K562 (cell line): ENCODE data around the gene SOWAHA. TPM values are rescaled to one million over a fixed set of nuclear protein-coding genes. Genes with fewer than 3 reads are reported as not detected.

Experiments used
- ATAC-seq: fragments of 200-7000 bp; cut with Tn5 transposase; 3 replicates; pipeline ENCODE4 v1.9.1; 2020; ENCODE audit warnings: moderate library complexity
- BruUV-seq: library from RNA; stranded (reverse); fragments of 400-500 nt; replicated peaks from 2 replicates; lab custom pipeline; 2021; lab: Mats Ljungman, UMichigan
- CTCF ChIA-PET: fragments of 300-600 bp; formaldehyde crosslinking; extraction: SDS; loops from one replicate; lab custom pipeline; 2021; ENCODE audit warnings: low intra/inter-chr PET ratio; lab: Yijun Ruan, JAX
- POLR2A ChIA-PET: fragments of 300-600, 350-650 bp; sonication (Branson Sonifier 250); formaldehyde crosslinking; extraction: SDS; loops from one replicate; lab custom pipeline; 2021; ENCODE audit warnings: antibody characterized with exemption, inconsistent platforms; lab: Yijun Ruan, JAX
- DNase-seq, 4 experiments: peaks; one replicate each; pipeline versions ENCODE4 v3.0.0 to v3.0.0-alpha.2; 2011 to 2018; ENCODE audit warnings: low spot score in 3 of 4, mixed read lengths in 3 of 4; ENCODE audit errors: extremely low read depth in 1 of 4
- FAIRE-seq: peaks from 2 replicates; lab custom pipeline; 2011; peaks lifted over from hg19 to GRCh38; lab: Jason Lieb, UNC
- H2AFZ ChIP-seq: 2 replicates; pipeline ENCODE4 v1.6.0; 2011; ENCODE audit warnings: low read depth, low read length, control low read depth, inconsistent platforms
- H3K27ac ChIP-seq: fragments of 200-600 bp; 3 replicates; pipeline ENCODE4 v1.8.0; 2011; ENCODE audit warnings: low read depth, mild to moderate bottlenecking, control low read depth, inconsistent platforms, low read length, moderate library complexity, mixed read lengths; ENCODE audit errors: extremely low read depth
- H3K27me3 ChIP-seq, 2 experiments: fragments of 300-600 bp in 1 of 2; 2 replicates in 1 of 2; 3 replicates in 1 of 2; pipeline versions ENCODE4 v1.6.0 to v1.8.0; 2011; ENCODE audit warnings: inconsistent platforms in 2 of 2, low read length in 2 of 2, mild to moderate bottlenecking in 1 of 2, mixed read lengths in 1 of 2, moderate library complexity in 1 of 2; ENCODE audit not compliant: control insufficient read depth in 2 of 2, insufficient read depth in 2 of 2
- H3K36me3 ChIP-seq: fragments of 300-600 bp; 3 replicates; pipeline ENCODE4 v1.8.0; 2011; ENCODE audit warnings: mild to moderate bottlenecking, low read length, inconsistent platforms; ENCODE audit not compliant: control insufficient read depth, insufficient read depth
- H3K4me1 ChIP-seq, 2 experiments: fragments of 200-600 bp in 1 of 2; replicated peaks in 1 of 2; 2 replicates in 1 of 2; 3 replicates in 1 of 2; pipeline versions ENCODE4 v1.5.1 to v1.8.0; 2011; ENCODE audit warnings: inconsistent platforms in 2 of 2, low read length in 2 of 2, mild to moderate bottlenecking in 1 of 2, mixed read lengths in 1 of 2, moderate library complexity in 1 of 2; ENCODE audit not compliant: control insufficient read depth in 2 of 2, insufficient read depth in 2 of 2
- H3K4me2 ChIP-seq: 2 replicates; pipeline ENCODE4 v1.6.1; 2011; ENCODE audit warnings: low read length, control low read depth, inconsistent platforms, mixed read lengths; ENCODE audit not compliant: insufficient read depth
- H3K4me3 ChIP-seq: fragments of 200-600 bp; sonication (generic), shearing (Covaris generic); 2 replicates; pipeline ENCODE4 v1.5.1; 2016; ENCODE audit warnings: control low read depth, inconsistent platforms
- H3K79me2 ChIP-seq: fragments of 200-600 bp; 3 replicates; pipeline ENCODE4 v1.8.0; 2011; ENCODE audit warnings: low read length, inconsistent platforms; ENCODE audit not compliant: control insufficient read depth, insufficient read depth
- H3K9ac ChIP-seq, 2 experiments: 2 replicates each; pipeline versions ENCODE4 v1.6.0 to v1.6.1; 2011; ENCODE audit warnings: low read depth in 2 of 2, low read length in 2 of 2, control low read depth in 1 of 2, inconsistent platforms in 1 of 2, mild to moderate bottlenecking in 1 of 2, mixed read lengths in 1 of 2; ENCODE audit not compliant: insufficient read depth in 1 of 2
- H3K9me1 ChIP-seq: one replicate; pipeline ENCODE4 v1.6.0; 2011; ENCODE audit warnings: inconsistent platforms, mild to moderate bottlenecking, low read length, moderate library complexity; ENCODE audit not compliant: control insufficient read depth, insufficient read depth
- H3K9me3 ChIP-seq: replicated peaks from 2 replicates; pipeline ENCODE4 v1.5.1; 2011; ENCODE audit warnings: low read depth, low read length, inconsistent platforms; ENCODE audit not compliant: control insufficient read depth, insufficient read depth
- H4K20me1 ChIP-seq: replicated peaks from 2 replicates; pipeline ENCODE4 v1.6.1; 2011; ENCODE audit warnings: low read length, inconsistent platforms, mixed read lengths; ENCODE audit not compliant: control insufficient read depth, insufficient read depth
- GATAD2A ChIP-seq: fragments of 450-650 bp; IDR thresholded peaks from 2 replicates; pipeline ENCODE4 v1.6.1; 2017
- LEF1 ChIP-seq: fragments of 450-650 bp; IDR thresholded peaks from 2 replicates; pipeline ENCODE4 v1.6.1; 2016; ENCODE audit warnings: mild to moderate bottlenecking
- POLR2H ChIP-seq: IDR thresholded peaks from 2 replicates; pipeline ENCODE4 v1.6.1; 2016; ENCODE audit warnings: missing genetic modification characterization, low read depth, mild to moderate bottlenecking, control low read depth, missing compliant biosample characterization, moderate library complexity
- SP1 ChIP-seq: sonication (generic); formaldehyde crosslinking; IDR thresholded peaks from 2 replicates; pipeline ENCODE4 v1.8.1; 2022; ENCODE audit warnings: mild to moderate bottlenecking, missing genetic modification reagents
- TBP ChIP-seq: optimal IDR thresholded peaks from 2 replicates; pipeline ENCODE3; 2011; ENCODE audit warnings: low read depth, low read length, improper control_type of control experiment
- ZKSCAN1 ChIP-seq: fragments of 150-350 bp; IDR thresholded peaks from 2 replicates; pipeline ENCODE4 v1.6.1; 2016; ENCODE audit warnings: low read depth, low read length
- ZNF431 ChIP-seq: sonication (generic); formaldehyde crosslinking; IDR thresholded peaks from 2 replicates; pipeline ENCODE4 v1.8.0; 2022; ENCODE audit warnings: mild to moderate bottlenecking, missing genetic modification reagents
- WGBS: fragments of 100-300 bp; shearing (Covaris generic); methylation state at CpG from one replicate; pipeline ENCODE4 v1.1.6; 2016; ENCODE audit warnings: low coverage, mixed read lengths; ENCODE audit not compliant: insufficient coverage; ENCODE audit errors: missing lambda C conversion rate; 5-methylcytosine and 5-hydroxymethylcytosine counted together
- in situ Hi-C: fragments of 300-500 bp; cut with MboI; formaldehyde crosslinking; loops from 4 replicates; pipeline ENCODE4 v1.15.0; 2018; ENCODE audit warnings: inconsistent platforms, mixed read lengths
- intact Hi-C: fragments of 100-400 bp; cut with micrococcal nuclease; formaldehyde crosslinking; loops from 2 replicates; pipeline ENCODE4 v1.14.2; 2022
- polyA plus RNA-seq, 8 experiments: library from polyadenylated mRNA; depleted of rRNA in 4 of 8; stranded (reverse) in 5 of 8; unstranded in 3 of 8; fragments of >200 nt; fragmentation: Nextera tagmentation in 2 of 8; fragmentation: Illumina TruSeq in 1 of 8; extraction: Ambion mirVana in 2 of 8; extraction: Trizol in 1 of 8; gene quantifications; 2 replicates each; pipeline versions ENCODE4 v1.2.1 to v1.2.3, GENCODE V29; 2011 to 2014; ENCODE audit warnings: inconsistent platforms in 1 of 8, missing spikeins in 1 of 8
- total RNA-seq, 7 experiments: library from RNA; depleted of rRNA in 6 of 7; stranded (reverse); fragments of >200 nt in 6 of 7; fragmentation: Illumina TruSeq in 2 of 7; extraction: Trizol in 2 of 7; gene quantifications; 2 replicates each; pipeline versions ENCODE4 v1.2.1 to v1.2.3, GENCODE V29; 2011 to 2021; ENCODE audit warnings: low replicate concordance in 1 of 7
- TF ChIP-seq, protein P1 (sequence below): fragments of 200-800 bp; sonication (Bioruptor generic); IDR thresholded peaks from 2 replicates; pipeline ENCODE4 v1.6.1; 2016; ENCODE audit warnings: missing genetic modification characterization, missing compliant biosample characterization
- TF ChIP-seq, protein P2 (sequence below): fragments of 450-650 bp; formaldehyde crosslinking; IDR thresholded peaks from 2 replicates; pipeline ENCODE4 v1.4.0; 2020; ENCODE audit warnings: mild to moderate bottlenecking
- TF ChIP-seq, protein P3 (sequence below), 2 experiments: fragments of 450-650 bp in 1 of 2; sonication (generic) in 1 of 2; formaldehyde crosslinking; conservative IDR thresholded peaks; 2 replicates each; pipeline versions ENCODE4 v1.4.0 to v1.8.1; 2020 to 2022; ENCODE audit warnings: mild to moderate bottlenecking in 1 of 2, missing genetic modification reagents in 1 of 2

SOWAHA gene
- total and polyA plus RNA-seq, 9 of the 15 experiments (the other 6 are each of a cell fraction or from before 2014, with no cell fraction given), result not detected

DNA sequence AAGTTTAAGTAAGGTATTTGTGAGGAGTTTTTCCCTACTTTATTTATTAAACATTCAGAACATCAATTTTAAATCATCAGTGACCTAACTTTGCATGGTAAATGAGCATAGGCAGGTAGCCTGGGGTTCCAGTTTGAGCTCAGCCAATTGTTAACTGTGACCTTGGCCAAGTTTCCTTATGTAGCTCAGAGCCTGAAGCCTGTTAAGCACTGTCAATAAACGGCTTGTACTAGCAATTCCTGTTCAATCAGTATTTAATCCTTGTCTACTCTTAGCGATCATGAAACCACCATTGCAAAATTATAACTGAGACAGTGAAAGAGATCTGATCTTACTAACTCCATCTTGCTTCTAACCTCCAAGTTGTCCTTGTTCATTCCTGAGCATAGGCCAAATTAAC, 4.7 kb upstream of the SOWAHA start:
- CTCF ChIA-PET, result no interaction called here
- in situ Hi-C loops, result no loop called here
- WGBS, result 20% methylated on average over 2 of the region's 2 CpGs

DNA sequence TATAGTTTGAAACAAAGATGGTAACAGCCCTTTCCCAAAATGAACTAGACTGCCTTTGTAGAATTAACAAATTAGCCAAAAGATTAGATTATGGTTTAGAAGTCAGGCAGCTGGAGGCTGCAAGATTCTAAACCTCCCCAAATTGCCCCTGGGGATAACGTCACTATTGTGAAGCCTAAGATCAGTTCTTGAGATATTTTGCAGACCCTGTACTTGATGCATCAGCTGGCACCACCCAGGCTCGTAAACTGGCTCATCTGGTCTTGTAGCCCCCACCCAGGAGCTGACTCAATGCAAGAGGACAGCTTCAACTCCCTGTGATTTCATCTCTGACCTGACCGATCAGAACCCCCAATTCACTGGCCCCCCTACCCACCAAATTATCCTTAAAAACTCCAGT, 4.2 kb upstream of the SOWAHA start:
- Histone ChIP-seq H3K4me2 (no peak overlapping the region), H2AFZ (peak overlapping the region; percentile 71), H3K27ac (no peak overlapping the region), H3K4me1 (peaks cover 7 to 10% of the 10 kb centered on the region in 2 experiments; a peak in 3 of 5 replicates), H3K9me1 (no peaks in the 10 kb centered on the region), H3K27me3 (no peaks in the 10 kb centered on the region), H3K4me3 (no peak overlapping the region), H4K20me1 (no peaks in the 10 kb centered on the region), H3K9me3 (no peaks in the 10 kb centered on the region), H3K79me2 (no peaks in the 10 kb centered on the region), H3K36me3 (no peaks in the 10 kb centered on the region), H3K9ac (no peak overlapping the region)
- in situ Hi-C loops, result no loop called here
- ATAC-seq (no peak), FAIRE-seq (no peak), DNase-seq (no peak)
- intact Hi-C loops, result no loop called here
- ChIA-PET CTCF (interaction anchor here (0.6 kb wide), 1 partner anchor 37 kb away, joined by 4 read pairs; no protein-coding TSS in a partner anchor), POLR2A (interaction anchor here (0.6 to 2.1 kb wide), 10 partner anchors 8 to 76 kb away, joined by 3 to 20 read pairs (median 4); partner anchors contain the start of gene SEPTIN8)
- WGBS, result 16% methylated on average over 3 of the region's 3 CpGs
- BruUV-seq, result no TSS peak
- TF ChIP-seq, protein P1, sequence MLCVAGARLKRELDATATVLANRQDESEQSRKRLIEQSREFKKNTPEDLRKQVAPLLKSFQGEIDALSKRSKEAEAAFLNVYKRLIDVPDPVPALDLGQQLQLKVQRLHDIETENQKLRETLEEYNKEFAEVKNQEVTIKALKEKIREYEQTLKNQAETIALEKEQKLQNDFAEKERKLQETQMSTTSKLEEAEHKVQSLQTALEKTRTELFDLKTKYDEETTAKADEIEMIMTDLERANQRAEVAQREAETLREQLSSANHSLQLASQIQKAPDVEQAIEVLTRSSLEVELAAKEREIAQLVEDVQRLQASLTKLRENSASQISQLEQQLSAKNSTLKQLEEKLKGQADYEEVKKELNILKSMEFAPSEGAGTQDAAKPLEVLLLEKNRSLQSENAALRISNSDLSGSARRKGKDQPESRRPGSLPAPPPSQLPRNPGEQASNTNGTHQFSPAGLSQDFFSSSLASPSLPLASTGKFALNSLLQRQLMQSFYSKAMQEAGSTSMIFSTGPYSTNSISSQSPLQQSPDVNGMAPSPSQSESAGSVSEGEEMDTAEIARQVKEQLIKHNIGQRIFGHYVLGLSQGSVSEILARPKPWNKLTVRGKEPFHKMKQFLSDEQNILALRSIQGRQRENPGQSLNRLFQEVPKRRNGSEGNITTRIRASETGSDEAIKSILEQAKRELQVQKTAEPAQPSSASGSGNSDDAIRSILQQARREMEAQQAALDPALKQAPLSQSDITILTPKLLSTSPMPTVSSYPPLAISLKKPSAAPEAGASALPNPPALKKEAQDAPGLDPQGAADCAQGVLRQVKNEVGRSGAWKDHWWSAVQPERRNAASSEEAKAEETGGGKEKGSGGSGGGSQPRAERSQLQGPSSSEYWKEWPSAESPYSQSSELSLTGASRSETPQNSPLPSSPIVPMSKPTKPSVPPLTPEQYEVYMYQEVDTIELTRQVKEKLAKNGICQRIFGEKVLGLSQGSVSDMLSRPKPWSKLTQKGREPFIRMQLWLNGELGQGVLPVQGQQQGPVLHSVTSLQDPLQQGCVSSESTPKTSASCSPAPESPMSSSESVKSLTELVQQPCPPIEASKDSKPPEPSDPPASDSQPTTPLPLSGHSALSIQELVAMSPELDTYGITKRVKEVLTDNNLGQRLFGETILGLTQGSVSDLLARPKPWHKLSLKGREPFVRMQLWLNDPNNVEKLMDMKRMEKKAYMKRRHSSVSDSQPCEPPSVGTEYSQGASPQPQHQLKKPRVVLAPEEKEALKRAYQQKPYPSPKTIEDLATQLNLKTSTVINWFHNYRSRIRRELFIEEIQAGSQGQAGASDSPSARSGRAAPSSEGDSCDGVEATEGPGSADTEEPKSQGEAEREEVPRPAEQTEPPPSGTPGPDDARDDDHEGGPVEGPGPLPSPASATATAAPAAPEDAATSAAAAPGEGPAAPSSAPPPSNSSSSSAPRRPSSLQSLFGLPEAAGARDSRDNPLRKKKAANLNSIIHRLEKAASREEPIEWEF (CRISPR knock-in tag), result no peak
- TF ChIP-seq, protein P2, sequence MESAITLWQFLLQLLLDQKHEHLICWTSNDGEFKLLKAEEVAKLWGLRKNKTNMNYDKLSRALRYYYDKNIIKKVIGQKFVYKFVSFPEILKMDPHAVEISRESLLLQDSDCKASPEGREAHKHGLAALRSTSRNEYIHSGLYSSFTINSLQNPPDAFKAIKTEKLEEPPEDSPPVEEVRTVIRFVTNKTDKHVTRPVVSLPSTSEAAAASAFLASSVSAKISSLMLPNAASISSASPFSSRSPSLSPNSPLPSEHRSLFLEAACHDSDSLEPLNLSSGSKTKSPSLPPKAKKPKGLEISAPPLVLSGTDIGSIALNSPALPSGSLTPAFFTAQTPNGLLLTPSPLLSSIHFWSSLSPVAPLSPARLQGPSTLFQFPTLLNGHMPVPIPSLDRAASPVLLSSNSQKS, result no peak
- TF ChIP-seq TBP (no peak), ZKSCAN1 (no peak), POLR2H (tag) (no peak), SP1 (no peak)

More for the DNA sequence above, 4.7 kb upstream of the SOWAHA start:
- Histone ChIP-seq H3K9me3 (no peaks in the 10 kb centered on the region), H3K79me2 (no peaks in the 10 kb centered on the region), H3K4me3 (no peak overlapping the region), H3K9me1 (no peaks in the 10 kb centered on the region), H3K4me2 (no peak overlapping the region), H4K20me1 (no peaks in the 10 kb centered on the region), H3K36me3 (no peaks in the 10 kb centered on the region), H3K4me1 (peaks cover 7 to 10% of the 10 kb centered on the region in 2 experiments; a peak in 3 of 5 replicates), H3K27me3 (no peaks in the 10 kb centered on the region), H3K9ac (no peak overlapping the region), H3K27ac (no peak overlapping the region), H2AFZ (peak overlapping the region; percentile 71)
- POLR2A ChIA-PET, result interaction anchor here (0.6 to 2.1 kb wide), 9 partner anchors 7 to 76 kb away, joined by 3 to 20 read pairs (median 4); no protein-coding TSS in a partner anchor
- intact Hi-C loops, result no loop called here
- no peak for FAIRE-seq
- BruUV-seq, result no TSS peak
- DNase-seq, result no peak
- TF ChIP-seq ZNF431 (no peak), GATAD2A (no peak), LEF1 (no peak)
- TF ChIP-seq, protein P3, sequence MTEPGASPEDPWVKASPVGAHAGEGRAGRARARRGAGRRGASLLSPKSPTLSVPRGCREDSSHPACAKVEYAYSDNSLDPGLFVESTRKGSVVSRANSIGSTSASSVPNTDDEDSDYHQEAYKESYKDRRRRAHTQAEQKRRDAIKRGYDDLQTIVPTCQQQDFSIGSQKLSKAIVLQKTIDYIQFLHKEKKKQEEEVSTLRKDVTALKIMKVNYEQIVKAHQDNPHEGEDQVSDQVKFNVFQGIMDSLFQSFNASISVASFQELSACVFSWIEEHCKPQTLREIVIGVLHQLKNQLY (CRISPR knock-in tag; conservative IDR thresholded peaks at IDR 0.05), result 0 out of 4 replicates have a peak, but pooled peaks of 1 of the 2 experiments have one; percentile 23
- no peak for ATAC-seq
